IMR-90 (cell line): Measurements from ENCODE around the gene SLC6A6.

ENCODE experiments used
- CTCF ChIP-seq: conservative IDR thresholded peaks from 2 replicates; pipeline ENCODE4 v1.5.1; 2012; ENCODE audit warnings: mild to moderate bottlenecking, low read depth, low read length, improper control_type of control experiment
- POLR2A ChIP-seq: IDR thresholded peaks from 2 replicates; pipeline ENCODE4 v1.6.1; 2012; ENCODE audit warnings: mild to moderate bottlenecking, low read depth, low read length
- RFX5 ChIP-seq: IDR thresholded peaks from 2 replicates; pipeline ENCODE4 v1.8.0; 2012; ENCODE audit warnings: low read depth, mild to moderate bottlenecking, low read length, moderate library complexity
- USF2 ChIP-seq: fragments of 150-350 bp; IDR thresholded peaks from 2 replicates; pipeline ENCODE4 v1.6.1; 2017; ENCODE audit warnings: mild to moderate bottlenecking, antibody characterized with exemption, low read length, low read depth

- TF ChIP-seq CTCF (no peak), RFX5 (no peak), POLR2A (no peak), USF2 (no peak)
Measured at GRCh38 chr3:14502472-14502871, 100.1 kb downstream of the SLC6A6 start.
